MCF 10A (cell line): ENCODE data around the gene ADSS1. TPM values are rescaled to one million over a fixed set of nuclear protein-coding genes. Genes with fewer than 3 reads are reported as not detected.

Experiments used
- BruUV-seq: library from RNA; stranded (reverse); fragments of 400-500 nt; replicated peaks from 2 replicates; lab custom pipeline; 2021; lab: Mats Ljungman, UMichigan
- CTCF ChIA-PET: fragments of 300-600 bp; sonication (Branson Sonifier 250); formaldehyde crosslinking; extraction: SDS; loops from one replicate; lab custom pipeline; 2021; ENCODE audit warnings: antibody characterized with exemption, inconsistent platforms; lab: Yijun Ruan, JAX
- POLR2A ChIA-PET: fragments of 300-600, 350-650 bp; sonication (Branson Sonifier 250); formaldehyde crosslinking; extraction: SDS; loops from one replicate; lab custom pipeline; 2020; ENCODE audit warnings: antibody characterized with exemption, inconsistent platforms; lab: Yijun Ruan, JAX
- DNase-seq: peaks from one replicate; pipeline ENCODE4 v3.0.0-alpha.2; 2018; ENCODE audit not compliant: unreplicated experiment
- H3K27ac Mint-ChIP-seq: one replicate; pipeline ENCODE4 v1.8.0; 2022; ENCODE audit warnings: mild to moderate bottlenecking, low read depth, mixed read lengths; ENCODE audit not compliant: unreplicated experiment
- H3K27me3 Mint-ChIP-seq: one replicate; pipeline ENCODE4 v1.8.0; 2022; ENCODE audit warnings: mixed read lengths; ENCODE audit not compliant: insufficient read depth, unreplicated experiment
- H3K36me3 Mint-ChIP-seq: one replicate; pipeline ENCODE4 v1.8.0; 2022; ENCODE audit warnings: mild to moderate bottlenecking, moderate library complexity, mixed read lengths; ENCODE audit not compliant: insufficient read depth, unreplicated experiment
- H3K4me1 Mint-ChIP-seq: one replicate; pipeline ENCODE4 v1.8.0; 2022; ENCODE audit warnings: mixed read lengths; ENCODE audit not compliant: insufficient read depth, unreplicated experiment
- H3K4me3 Mint-ChIP-seq: one replicate; pipeline ENCODE4 v1.8.0; 2022; ENCODE audit warnings: mild to moderate bottlenecking, moderate library complexity, mixed read lengths; ENCODE audit not compliant: unreplicated experiment
- H3K9me3 Mint-ChIP-seq: one replicate; pipeline ENCODE4 v1.8.0; 2022; ENCODE audit warnings: mixed read lengths; ENCODE audit not compliant: unreplicated experiment
- CTCF ChIP-seq: fragments of 200-600 bp; IDR thresholded peaks from one replicate; pipeline ENCODE4 v1.8.0; 2022; ENCODE audit warnings: antibody characterized with exemption, mild to moderate bottlenecking; ENCODE audit not compliant: unreplicated experiment
- intact Hi-C: fragments of 100-400 bp; cut with micrococcal nuclease; formaldehyde crosslinking; loops from 2 replicates; pipeline ENCODE4 v1.14.1; 2022
- total RNA-seq: library from RNA; stranded (reverse); gene quantifications from 2 replicates; pipeline ENCODE4 v1.2.3, GENCODE V29; 2022

The ADSS1 gene
- total RNA-seq, 1 experiment from 2014 or later, result 2.9 TPM

- intact Hi-C loops, result no loop called here
- Mint-ChIP-seq H3K36me3 (peaks cover 53% of the 10 kb centered on the region), H3K9me3 (no peaks in the 10 kb centered on the region), H3K27ac (no peak overlapping the region), H3K4me1 (no peaks in the 10 kb centered on the region), H3K4me3 (no peak overlapping the region), H3K27me3 (no peaks in the 10 kb centered on the region)
- no TSS peak for BruUV-seq
- CTCF ChIA-PET, result interaction anchor here (1.2 kb wide), 1 partner anchor 14 kb away, joined by 6 read pairs; no protein-coding TSS in a partner anchor
- no peak for TF ChIP-seq CTCF
- POLR2A ChIA-PET, result interaction anchor here (0.8 to 1.3 kb wide), 2 partner anchors 12 to 15 kb away, joined by 3 to 6 read pairs; no protein-coding TSS in a partner anchor
- no peak for DNase-seq
Measured at GRCh38 chr14:104702673-104703072, 21.4 kb upstream of the ADSS1 start.

DNA sequence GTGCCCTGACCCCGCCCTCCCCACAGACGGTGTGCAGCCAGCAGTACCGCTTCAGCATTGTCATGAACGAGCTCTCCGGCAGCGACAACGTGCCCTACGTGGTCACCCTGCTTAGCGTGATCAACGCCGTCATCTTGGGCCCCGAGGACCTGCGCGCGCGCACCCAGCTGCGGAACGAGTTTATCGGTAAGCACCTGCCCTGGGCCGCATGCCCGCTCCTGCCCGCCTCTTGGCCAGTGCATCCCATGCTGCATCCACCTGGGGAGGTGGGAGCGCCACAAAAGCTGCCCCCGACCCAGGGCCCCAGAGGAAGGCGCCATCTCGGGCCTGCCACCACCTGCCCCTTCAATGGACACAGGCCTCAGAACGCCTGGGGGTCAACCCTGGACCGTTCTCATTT is 20.8 kb upstream of the ADSS1 start:
- Mint-ChIP-seq H3K9me3 (no peaks in the 10 kb centered on the region), H3K27ac (no peak overlapping the region), H3K4me1 (no peaks in the 10 kb centered on the region), H3K4me3 (no peak overlapping the region), H3K27me3 (no peaks in the 10 kb centered on the region), H3K36me3 (peaks cover 50% of the 10 kb centered on the region)
- DNase-seq, result no peak
- ChIA-PET POLR2A (interaction anchor here (0.8 to 1.3 kb wide), 2 partner anchors 13 to 15 kb away, joined by 3 to 6 read pairs; no protein-coding TSS in a partner anchor), CTCF (interaction anchor here (1.2 kb wide), 1 partner anchor 13 kb away, joined by 6 read pairs; no protein-coding TSS in a partner anchor)
- intact Hi-C loops, result no loop called here
- TF ChIP-seq CTCF, result no peak
- BruUV-seq, result no TSS peak

DNA sequence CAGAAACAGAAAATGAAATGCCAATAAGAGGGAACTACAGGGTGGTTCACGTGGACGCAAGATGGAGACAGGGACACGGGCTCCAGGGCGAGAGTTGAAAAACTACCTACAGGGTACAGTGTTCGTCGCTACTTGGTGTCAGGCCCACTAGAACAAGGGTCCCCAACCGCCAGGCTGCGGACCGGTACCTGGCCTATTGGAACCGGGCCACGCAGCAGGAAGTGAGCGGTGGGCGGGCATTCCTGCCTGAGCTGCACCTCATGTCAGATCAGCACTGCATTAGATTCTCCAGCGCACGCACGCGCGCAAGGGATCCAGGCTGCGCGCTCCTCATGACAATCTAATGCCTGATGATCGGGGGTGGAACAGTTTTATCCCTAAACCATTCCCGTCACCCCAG is 19.8 kb upstream of the ADSS1 start:
- H3K4me3 Mint-ChIP-seq, result no peak overlapping the region
- H3K9me3 Mint-ChIP-seq, result no peaks in the 10 kb centered on the region
- no TSS peak for BruUV-seq
- H3K27me3 Mint-ChIP-seq, result no peaks in the 10 kb centered on the region
- intact Hi-C loops, result no loop called here
- peaks cover 6% of the 10 kb centered on the region for H3K4me1 Mint-ChIP-seq
- TF ChIP-seq CTCF, result no peak
- POLR2A ChIA-PET, result no interaction called here
- peaks cover 44% of the 10 kb centered on the region for H3K36me3 Mint-ChIP-seq
- CTCF ChIA-PET, result no interaction called here
- no peak overlapping the region for H3K27ac Mint-ChIP-seq
- DNase-seq, result no peak

- CTCF ChIA-PET, result interaction anchor here (1.2 kb wide), 1 partner anchor 17 kb away, joined by 4 read pairs; no protein-coding TSS in a partner anchor
- TF ChIP-seq CTCF, result no peak
- Mint-ChIP-seq H3K9me3 (no peaks in the 10 kb centered on the region), H3K4me3 (no peak overlapping the region), H3K27ac (no peak overlapping the region), H3K36me3 (peaks cover 41% of the 10 kb centered on the region), H3K4me1 (peaks cover 6% of the 10 kb centered on the region), H3K27me3 (no peaks in the 10 kb centered on the region)
- intact Hi-C loops, result no loop called here
- BruUV-seq, result no TSS peak
- POLR2A ChIA-PET, result interaction anchor here (1.7 kb wide), 1 partner anchor 25 kb away, joined by 4 read pairs; no protein-coding TSS in a partner anchor
- DNase-seq, result no peak
Measured at GRCh38 chr14:104705340-104706047, 18.5 kb upstream of the ADSS1 start.
